Colonic mucosa (tissue), 4 donors: ENCODE results near the gene MATN4. TPM values are rescaled to one million over a fixed set of nuclear protein-coding genes. Genes with fewer than 3 reads are reported as not detected.

Source experiments
- DNase-seq: peaks from one replicate; pipeline ENCODE4 v3.0.0-alpha.2; 2020
- H3K27ac ChIP-seq: fragments of 200-600 bp; one replicate; pipeline ENCODE4 v1.8.0; 2021
- H3K27me3 ChIP-seq: fragments of 200-600 bp; one replicate; pipeline ENCODE4 v1.8.0; 2021
- H3K36me3 ChIP-seq: fragments of 200-600 bp; one replicate; pipeline ENCODE4 v1.8.0; 2021
- H3K4me1 ChIP-seq: fragments of 200-600 bp; one replicate; pipeline ENCODE4 v1.8.0; 2021; ENCODE audit warnings: mild to moderate bottlenecking
- H3K4me3 ChIP-seq: fragments of 200-600 bp; one replicate; pipeline ENCODE4 v1.8.0; 2021
- H3K9ac ChIP-seq, 2 donors: one replicate each; pipeline ENCODE4 v1.7.0; 2013; ENCODE audit warnings: control low read depth in 2 of 2, low read depth in 2 of 2, low read length in 2 of 2
- H3K9me3 ChIP-seq: fragments of 200-600 bp; one replicate; pipeline ENCODE4 v1.8.0; 2021
- CTCF ChIP-seq: fragments of 200-600 bp; IDR thresholded peaks from one replicate; pipeline ENCODE4 v1.8.0; 2022; ENCODE audit warnings: antibody characterized with exemption, mild to moderate bottlenecking
- intact Hi-C: fragments of 100-400 bp; cut with DNase I; formaldehyde crosslinking; loops from one replicate; pipeline ENCODE4 v1.14.1; 2022
- total RNA-seq, 2 donors: library from RNA; stranded (reverse); fragmentation: NEBNext Ultra II Directional in 1 of 2; extraction: Animal tissue kit (Norgen Biotek cat#: 25700) in 1 of 2; gene quantifications; one replicate each; pipeline ENCODE4 v1.2.1, GENCODE V29; 2021
- donor health status: healthy.
- donor health status: DM: no; HTN: no; CAD: no.
- donor health status: DM: no; HTN: no; CAD: no.

Gene MATN4
- total RNA-seq, 2 donors from 2014 or later: 0.47 TPM; not detected in 1

- no peaks in the 10 kb centered on the region for H3K9me3 ChIP-seq
Observed at GRCh38 chr20:45329497-45330319, 21.6 kb upstream of the MATN4 start.

DNA sequence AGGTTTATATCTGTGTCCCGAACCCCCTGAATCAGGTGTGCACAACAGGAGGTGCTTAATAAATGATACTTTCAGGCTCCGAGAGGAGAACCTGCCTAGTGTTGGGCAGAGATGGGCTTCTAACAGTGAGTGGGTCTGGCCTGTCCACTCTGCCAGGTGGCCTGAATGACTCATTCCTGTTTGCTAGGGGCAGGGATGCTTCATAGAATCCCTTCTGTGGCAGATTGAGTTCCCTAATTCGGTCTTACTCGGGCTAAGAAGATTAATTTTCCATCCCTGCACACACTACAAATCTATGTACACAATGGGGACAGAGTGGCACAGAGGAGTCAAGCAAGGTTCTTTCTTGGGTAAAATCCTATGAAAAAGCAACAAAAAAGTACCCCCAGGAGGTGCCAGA, 20.4 kb upstream of the MATN4 start:
- H3K36me3 ChIP-seq: peaks cover 22% of the 10 kb centered on the region
- no peaks in the 10 kb centered on the region for H3K9me3 ChIP-seq
- no peaks in the 10 kb centered on the region for H3K4me1 ChIP-seq
- no peak overlapping the region for H3K27ac ChIP-seq
- intact Hi-C loops: loop anchor here (5.0 kb wide), 1 partner anchor 39 kb away; no protein-coding TSS in a partner anchor
- DNase-seq: no peak
- no peak overlapping the region for H3K4me3 ChIP-seq
- H3K27me3 ChIP-seq: no peaks in the 10 kb centered on the region
- no peak for TF ChIP-seq CTCF
- H3K9ac ChIP-seq: no peak overlapping the region

More at GRCh38 chr20:45329497-45330319, 21.6 kb upstream of the MATN4 start:
- intact Hi-C loops: loop anchor here (5.0 kb wide), 1 partner anchor 38 kb away; no protein-coding TSS in a partner anchor
- DNase-seq: no peak
- Histone ChIP-seq H3K27ac (no peak overlapping the region), H3K27me3 (no peaks in the 10 kb centered on the region), H3K4me1 (no peaks in the 10 kb centered on the region), H3K36me3 (peaks cover 22% of the 10 kb centered on the region), H3K9ac (no peak overlapping the region), H3K4me3 (no peak overlapping the region)
- TF ChIP-seq CTCF: no peak

DNA sequence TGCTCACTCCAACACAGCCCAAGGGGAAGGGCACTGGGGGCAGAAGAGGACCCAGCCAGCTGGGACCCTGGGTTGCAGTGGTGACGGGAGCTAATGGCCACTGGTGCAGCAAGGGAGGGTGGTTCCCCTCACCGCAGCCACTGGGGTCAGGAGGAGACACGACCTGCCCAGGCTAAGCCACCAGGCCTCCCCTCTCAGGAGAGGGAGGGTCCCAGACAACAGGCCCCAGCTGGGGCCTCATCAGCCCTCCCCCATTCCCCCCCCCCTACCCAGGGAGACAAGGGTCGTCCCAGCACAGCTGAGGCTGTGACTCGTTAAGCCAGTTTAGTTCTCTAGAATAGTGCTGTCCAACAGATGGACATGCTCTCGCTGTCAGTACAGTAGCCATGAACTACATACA, 17.3 kb upstream of the MATN4 start:
- peaks cover 12% of the 10 kb centered on the region for H3K36me3 ChIP-seq
- no peak overlapping the region for H3K27ac ChIP-seq
- no peak for DNase-seq
- H3K9ac ChIP-seq: no peak overlapping the region
- H3K27me3 ChIP-seq: no peaks in the 10 kb centered on the region
- peaks cover 4% of the 10 kb centered on the region for H3K4me1 ChIP-seq
- intact Hi-C loops: loop anchor here (5.0 kb wide), 1 partner anchor 42 kb away; no protein-coding TSS in a partner anchor
- no peak for TF ChIP-seq CTCF
- no peak overlapping the region for H3K4me3 ChIP-seq
- no peaks in the 10 kb centered on the region for H3K9me3 ChIP-seq

- no peak for DNase-seq
- intact Hi-C loops: loop anchor here (5.0 kb wide), 1 partner anchor 114 kb away; no protein-coding TSS in a partner anchor
- Histone ChIP-seq H3K9ac (no peak overlapping the region), H3K4me1 (peaks cover 4% of the 10 kb centered on the region), H3K36me3 (peaks cover 2% of the 10 kb centered on the region), H3K27me3 (no peaks in the 10 kb centered on the region), H3K4me3 (no peak overlapping the region), H3K27ac (no peak overlapping the region), H3K9me3 (no peaks in the 10 kb centered on the region)
- no peak for TF ChIP-seq CTCF
Observed at GRCh38 chr20:45323731-45324130, 15.6 kb upstream of the MATN4 start.

DNA sequence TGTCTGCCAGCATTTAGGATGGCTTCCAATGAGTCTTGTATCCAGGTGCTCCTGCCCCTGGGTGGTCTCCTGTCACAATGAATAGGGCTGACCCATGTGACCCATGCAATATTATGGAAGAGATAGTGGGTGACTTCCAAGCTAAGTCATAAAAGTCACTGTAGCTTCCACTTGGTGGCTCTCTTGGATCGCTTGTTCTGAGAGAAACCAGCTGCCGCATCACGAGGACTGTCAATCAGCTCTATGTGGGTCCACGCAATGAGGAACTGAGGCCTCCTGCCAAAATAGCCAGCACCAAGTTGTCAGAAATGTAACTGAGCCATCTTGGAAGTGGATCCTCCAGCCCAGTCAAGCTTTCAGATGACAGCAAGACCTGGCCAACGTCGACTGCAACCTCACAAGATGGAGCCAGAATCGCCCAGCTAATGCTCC, 14.9 kb upstream of the MATN4 start:
- Histone ChIP-seq H3K27me3 (no peaks in the 10 kb centered on the region), H3K27ac (peak overlapping the region; percentile 30), H3K4me1 (peaks cover 4% of the 10 kb centered on the region), H3K4me3 (no peak overlapping the region), H3K9me3 (no peaks in the 10 kb centered on the region), H3K9ac (no peak overlapping the region), H3K36me3 (no peaks in the 10 kb centered on the region)
- peak; percentile 74 for DNase-seq
- intact Hi-C loops: loop anchor here (5.0 kb wide), 1 partner anchor 114 kb away; no protein-coding TSS in a partner anchor
- peak; percentile 31 for TF ChIP-seq CTCF
